Measurements from ENCODE around the gene LRRC28.

- TF ChIP-seq CTCF (IDR thresholded peaks at IDR 0.05) (no peak), EP300 (IDR thresholded peaks at IDR 0.05) (no peak), POLR2A (IDR thresholded peaks at IDR 0.05) (no peak)
Observed at GRCh38 chr15:99438691-99439523, 187.6 kb downstream of the LRRC28 start.

Data from ovary (tissue), 3 donors.